ENCODE data around the gene ZNF638.

- no peak for TF ChIP-seq CTCF (conservative IDR thresholded peaks at IDR 0.05 in 1 of 2, IDR thresholded peaks at IDR 0.05 in 1 of 2; ENCODE audit: extremely low read depth in 1 of 2, insufficient read depth in 1 of 2, low read depth in 1 of 2, low read length in 2 of 2)
- no peak for TF ChIP-seq EZH2 (IDR thresholded peaks at IDR 0.05; ENCODE audit: borderline replicate concordance, low read length)
Observed at GRCh38 chr2:71472019-71472418, 140.4 kb downstream of the ZNF638 start.

Measured in mammary epithelial cell (primary cell).